ENCODE measurements around the gene IL10RA.

IL10RA gene

DNA sequence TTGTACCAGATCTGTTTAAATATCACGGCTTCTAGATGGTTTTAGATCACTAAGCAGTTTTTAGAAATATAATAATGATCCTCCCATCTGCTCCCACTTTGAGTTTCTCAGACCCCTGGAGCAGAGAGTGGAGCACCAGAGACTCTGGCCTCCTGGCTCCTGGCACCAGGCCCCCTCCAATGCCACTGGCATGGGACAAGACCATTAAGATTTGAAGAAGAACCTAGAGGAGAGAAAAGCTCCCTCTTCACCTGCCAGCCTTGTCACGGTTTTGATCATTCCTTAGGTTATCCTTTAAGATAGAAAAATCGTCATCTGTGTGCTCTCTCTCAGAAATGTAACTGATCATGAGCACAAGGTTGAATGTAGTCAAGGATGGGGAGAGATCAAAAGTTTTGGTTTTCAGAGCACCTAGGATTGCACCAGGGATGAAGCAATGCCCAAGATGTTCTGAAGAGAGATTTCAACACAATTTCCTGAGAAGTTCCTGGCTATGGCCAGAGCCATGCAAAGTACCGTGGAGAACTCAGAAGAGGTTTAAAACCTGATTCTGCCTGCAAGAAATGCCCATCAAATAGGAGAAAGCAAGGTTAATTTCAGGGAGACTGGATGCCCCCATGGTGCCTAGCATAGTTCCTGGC lies 22.2 kb downstream of the IL10RA start:
- no peak for DNase-seq

DNA sequence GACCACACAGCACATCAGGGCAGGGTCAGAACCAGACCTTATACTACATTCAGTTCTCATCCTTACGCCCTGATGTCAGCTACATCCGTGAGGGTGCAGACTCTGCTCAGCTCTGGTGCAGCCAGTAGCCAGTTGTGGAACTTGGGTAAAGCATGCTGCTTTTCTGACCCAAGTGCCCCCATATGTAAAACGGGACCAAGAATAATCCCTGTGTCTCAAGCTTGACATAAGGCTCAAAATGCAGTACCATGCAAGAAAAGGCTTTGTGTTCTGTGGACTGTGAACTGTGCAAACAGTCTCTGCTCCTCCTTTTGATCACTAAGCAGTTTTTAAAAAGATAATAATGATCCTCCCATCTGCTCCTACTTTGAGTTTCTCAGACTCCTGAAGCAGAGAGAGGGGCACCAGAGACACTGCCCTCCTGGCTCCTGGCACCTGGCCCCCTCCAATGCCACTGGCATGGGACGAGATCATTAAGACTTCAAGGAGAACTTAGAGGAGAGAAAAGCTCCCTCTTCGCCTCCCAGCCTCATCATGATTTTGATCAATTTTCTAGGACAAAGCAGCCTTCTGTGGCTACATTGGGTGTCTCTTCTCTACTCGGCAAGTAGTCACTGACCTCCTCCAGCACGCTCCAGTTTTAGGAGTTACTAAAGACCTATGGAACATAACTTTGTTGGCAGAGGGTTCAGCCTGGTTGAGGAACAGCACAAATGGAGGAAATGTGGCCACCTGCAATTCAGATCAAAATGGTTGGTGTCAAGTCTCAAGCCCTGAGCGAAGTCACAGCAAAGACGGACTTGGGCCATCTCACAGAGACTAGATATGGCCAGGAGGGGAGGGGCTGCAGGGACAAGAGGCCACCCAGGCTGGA lies 23.9 kb downstream of the IL10RA start:
- DNase-seq = no peak

DNA sequence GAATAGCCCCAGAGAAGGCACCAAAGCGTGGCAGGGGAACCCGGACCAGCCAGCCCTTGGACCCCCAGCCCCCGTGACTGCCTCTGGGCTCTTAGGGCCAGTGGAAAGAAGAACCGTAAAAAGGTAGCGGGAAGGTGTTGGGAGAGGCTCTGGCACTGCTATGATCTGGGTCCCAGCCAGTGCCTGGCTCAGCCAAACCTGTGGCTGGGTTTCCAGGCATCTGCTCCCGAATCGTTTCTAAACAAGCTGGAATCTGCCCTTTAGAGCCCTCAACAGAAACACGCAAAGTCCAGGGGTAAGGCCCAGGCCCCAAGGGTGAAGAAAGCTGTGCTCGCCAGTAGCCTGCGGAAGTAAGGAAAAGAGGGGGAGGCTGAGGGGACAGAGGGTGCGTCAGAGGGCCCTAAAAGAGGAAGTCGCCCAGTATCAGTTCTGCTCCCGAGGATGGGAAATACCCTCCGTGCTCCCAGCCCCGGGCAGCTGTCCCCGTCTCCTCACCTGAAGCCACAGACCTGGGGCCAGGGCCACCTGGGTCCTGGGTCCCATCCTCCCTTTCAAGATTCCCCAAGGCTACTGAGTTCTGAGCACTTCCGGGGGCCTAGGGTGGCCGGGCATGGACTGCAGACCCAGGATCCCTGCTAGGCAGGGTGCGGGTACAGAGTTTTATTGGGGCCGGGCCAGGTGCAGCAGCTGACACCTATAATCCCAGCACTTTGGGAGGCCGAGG lies 24.7 kb downstream of the IL10RA start:
- peak; percentile 45 for DNase-seq

DNA sequence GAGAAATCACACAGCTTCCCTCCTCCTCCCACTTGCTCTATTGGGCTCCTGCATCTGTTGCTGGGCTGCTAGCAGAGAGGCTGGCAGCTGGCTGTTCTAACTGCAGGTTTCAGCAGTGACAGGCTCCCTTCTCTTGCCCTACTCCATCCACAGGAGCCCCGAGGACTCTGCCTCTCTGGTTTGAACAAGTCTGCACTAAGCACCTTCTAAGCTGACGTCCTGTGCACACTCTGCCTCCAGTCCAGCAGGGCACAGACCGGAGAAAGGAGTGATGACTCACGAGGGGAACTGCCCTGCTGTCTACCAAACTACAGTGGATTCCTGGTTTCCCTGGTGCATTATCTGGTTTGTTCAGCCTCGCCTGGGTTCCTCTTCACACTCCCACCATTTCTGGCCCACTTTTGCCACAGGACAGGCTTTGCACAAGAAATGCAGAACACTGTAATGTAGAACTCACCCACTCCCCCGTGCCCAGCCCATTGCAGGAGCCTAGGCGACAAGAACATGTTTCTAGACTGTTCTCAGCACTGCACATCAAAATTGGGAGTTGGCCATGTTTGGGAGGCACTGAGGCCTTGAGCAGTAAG lies 26.0 kb downstream of the IL10RA start:
- DNase-seq = peak; percentile 50

GRCh38 chr11:118014022-118014421 lies 27.8 kb downstream of the IL10RA start:
- no peak for DNase-seq

DNA sequence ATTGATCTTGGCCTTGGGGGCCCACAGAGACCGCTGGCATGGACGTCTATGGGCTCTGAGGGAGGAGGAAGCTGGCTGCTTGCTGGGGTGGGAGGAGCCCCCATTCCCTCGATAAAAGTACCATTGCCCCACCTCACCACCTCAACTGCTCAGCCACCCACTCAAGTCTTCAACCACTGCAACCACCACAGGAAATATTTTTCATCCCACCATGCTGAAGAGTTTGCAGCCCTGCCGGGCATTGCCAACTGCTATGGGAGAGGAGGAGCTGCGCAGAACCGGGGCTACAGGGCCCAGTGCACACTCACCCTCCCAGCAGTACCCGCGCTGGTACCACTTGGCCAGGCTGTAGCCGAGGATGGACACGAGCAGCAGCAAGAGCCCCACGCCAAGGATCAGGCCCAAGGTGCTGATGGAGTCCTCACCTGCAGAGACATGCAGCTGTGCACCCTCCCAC lies 29.2 kb downstream of the IL10RA start:
- DNase-seq = peak; percentile 34

GRCh38 chr11:118016104-118016503 lies 29.9 kb downstream of the IL10RA start:
- no peak for DNase-seq

- DNase-seq = no peak
Measured at GRCh38 chr11:118017111-118017510, 30.9 kb downstream of the IL10RA start.

DNA sequence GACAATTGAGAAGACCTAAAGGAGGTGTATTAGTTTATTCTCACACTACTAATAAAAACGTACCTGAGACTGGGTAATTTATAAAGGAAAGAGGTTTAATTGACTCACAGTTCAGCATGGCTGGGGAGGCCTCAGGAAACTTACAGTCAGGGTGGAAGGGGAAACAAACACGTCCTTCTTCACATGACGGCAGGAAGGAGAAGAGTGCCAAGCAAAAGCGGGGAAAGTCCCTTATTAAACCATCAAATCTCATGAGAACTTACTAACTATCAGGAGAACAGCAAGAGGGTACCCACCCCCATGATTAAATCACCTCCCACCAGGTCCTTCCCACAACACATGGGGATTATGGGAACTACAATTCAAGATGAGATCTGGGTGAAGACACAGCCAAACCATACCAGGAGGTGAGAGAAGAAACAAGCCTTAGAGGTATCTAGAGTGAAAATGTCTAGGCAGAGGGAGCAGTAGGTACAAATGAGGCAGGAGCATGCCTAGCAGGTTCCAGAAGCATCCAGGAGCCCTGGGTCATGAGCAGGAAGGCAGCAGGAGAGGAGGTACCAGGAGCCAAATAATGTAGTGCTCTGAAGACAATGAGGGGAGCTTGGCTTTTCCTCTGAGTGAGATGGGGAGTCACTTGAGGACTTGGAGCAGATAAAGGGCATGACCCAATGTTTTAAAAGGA lies 31.6 kb downstream of the IL10RA start:
- no peak for DNase-seq

GRCh38 chr11:118018401-118018800 lies 32.2 kb downstream of the IL10RA start:
- no peak for DNase-seq

DNA sequence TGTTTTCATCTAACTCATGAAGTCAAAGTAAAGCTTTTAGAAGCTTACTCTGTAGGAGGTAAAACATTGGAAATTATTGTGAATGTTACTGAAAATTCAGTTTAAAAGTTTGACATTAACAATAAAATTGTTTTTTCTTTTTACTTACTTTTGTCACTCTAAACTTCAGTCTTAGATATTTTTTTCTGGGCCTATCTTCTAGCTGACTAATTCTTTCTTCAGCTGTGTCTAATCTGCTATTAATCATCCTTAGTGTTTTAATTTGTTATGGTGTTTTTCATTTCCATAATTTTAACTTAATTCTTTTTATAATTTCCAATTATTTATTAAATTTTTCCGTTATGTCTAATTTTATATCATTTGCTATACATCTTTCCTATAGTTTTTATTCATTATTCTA lies 35.0 kb downstream of the IL10RA start:
- DNase-seq = no peak

GRCh38 chr11:118027694-118028093 lies 41.5 kb downstream of the IL10RA start:
- DNase-seq = no peak

DNA sequence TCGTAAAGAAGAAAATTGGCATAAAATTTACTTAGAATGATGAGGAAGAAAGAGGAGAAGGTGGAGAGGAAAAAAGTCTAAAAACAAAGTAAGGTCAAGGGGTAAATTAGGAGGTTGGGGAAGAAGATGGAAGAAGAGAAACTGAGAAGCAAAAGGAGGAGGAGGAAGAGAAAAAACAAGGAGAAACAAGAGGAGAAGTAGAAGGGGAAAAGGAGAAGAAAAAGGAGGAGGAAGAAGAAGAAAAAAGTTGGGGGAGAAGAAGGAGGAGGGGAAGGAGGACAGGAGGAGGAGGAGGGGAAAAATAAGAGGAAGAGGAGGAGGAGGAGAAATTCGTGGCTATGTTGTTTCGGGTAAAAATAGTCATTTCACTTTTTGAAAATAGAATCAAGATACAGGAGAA lies 42.4 kb downstream of the IL10RA start:
- DNase-seq = no peak

DNA sequence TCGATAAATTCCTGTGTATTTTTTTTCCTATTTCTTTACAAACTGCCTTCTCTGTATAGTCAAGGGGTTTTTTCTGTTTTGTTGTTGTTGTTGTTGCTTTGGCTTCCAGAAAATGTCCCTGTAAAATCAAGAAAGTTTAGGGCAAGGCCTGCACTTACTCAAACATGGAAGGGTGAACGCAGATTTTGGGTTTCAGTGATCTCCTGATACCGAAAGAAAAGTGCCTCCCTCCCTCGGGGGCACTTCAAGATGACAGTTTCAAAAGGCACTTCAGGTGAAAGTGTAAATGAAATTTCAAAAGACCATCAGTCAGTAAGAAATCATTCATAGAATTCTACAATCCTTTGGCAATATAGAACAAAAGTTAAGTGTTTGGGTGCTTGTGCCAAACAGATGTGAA lies 47.2 kb downstream of the IL10RA start:
- DNase-seq = no peak

GRCh38 chr11:118042141-118042540 lies 55.9 kb downstream of the IL10RA start:
- DNase-seq = peak; percentile 21

- DNase-seq = no peak
Measured at GRCh38 chr11:118042796-118043195, 56.6 kb downstream of the IL10RA start.

DNA sequence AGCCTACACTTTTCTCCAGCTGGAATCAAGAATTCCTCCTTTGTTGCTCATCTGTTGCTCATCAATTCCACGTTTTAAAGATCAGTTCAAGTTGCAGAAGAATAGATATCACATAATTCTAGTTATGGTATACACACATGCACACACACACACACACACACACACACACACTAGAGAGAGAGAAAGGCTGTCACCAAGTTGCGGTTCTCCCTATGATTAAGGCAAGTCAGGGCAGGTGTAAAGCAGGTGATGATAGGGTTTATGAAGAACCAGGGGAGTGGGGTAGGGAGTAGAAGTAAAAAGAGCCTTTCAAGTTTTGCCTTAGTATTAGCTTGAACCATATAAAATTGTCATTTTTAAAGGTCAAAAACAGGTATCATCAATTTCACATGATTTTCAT lies 59.0 kb downstream of the IL10RA start:
- peak; percentile 40 for DNase-seq

- DNase-seq = peak; percentile 72
Measured at GRCh38 chr11:118046051-118046963, 60.1 kb downstream of the IL10RA start.

- DNase-seq = no peak
Measured at GRCh38 chr11:118046964-118047700, 60.9 kb downstream of the IL10RA start.

- no peak for DNase-seq
Measured at GRCh38 chr11:118047749-118048148, 61.6 kb downstream of the IL10RA start.

All from CD4-positive, alpha-beta T cell treated with Interleukin-21 for 1 hour (primary cell).